ENCODE data around the gene IMMP2L. TPM values are rescaled to one million over a fixed set of nuclear protein-coding genes. Genes with fewer than 3 reads are reported as not detected.

IMMP2L gene
- total and polyA plus RNA-seq, 2 of the 4 experiments (the other 2 are of a cell fraction): 5.8 to 9.3 TPM

GRCh38 chr7:111112439-111112838 lies 449.9 kb downstream of the IMMP2L start:
- Histone ChIP-seq H2BK15ac (ENCODE audit: low read depth, low read length) (peak overlapping the region; percentile 98; the same call in 2 of the 3 replicates), H3K27me3 (ENCODE audit: control insufficient read depth, insufficient read depth, low read length) (no peaks in the 10 kb centered on the region), H3K79me1 (ENCODE audit: low read depth in 1 of 2, low read length in 2 of 2) (0 out of 4 replicates have a peak, but pooled peaks cover 0 to 3% of the 10 kb centered on the region in 2 experiments), H3K27ac (ENCODE audit: insufficient read depth, low read length) (no peak overlapping the region), H3K23ac (ENCODE audit: low read depth, low read length) (peak overlapping the region; percentile 92; the same call in 1 of the 2 replicates), H3K4me2 (ENCODE audit: low read depth, low read length) (peak overlapping the region; percentile 6; the same call in 1 of the 2 replicates), H3K14ac (replicated peaks; ENCODE audit: low read depth, low read length) (peak overlapping the region; percentile 92), H4K20me1 (ENCODE audit: insufficient read depth, low read length) (no peaks in the 10 kb centered on the region), H3K56ac (ENCODE audit: extremely low read depth, insufficient read depth, low read length) (no peak overlapping the region), H3K18ac (ENCODE audit: low read depth, low read length) (peak overlapping the region; percentile 83; the same call in 1 of the 2 replicates), H3K4ac (ENCODE audit: low read depth, low read length) (peak overlapping the region; percentile 91; the same call in 1 of the 2 replicates), H3K9ac (ENCODE audit: low read depth, low read length) (no peak overlapping the region), H2BK120ac (ENCODE audit: low read depth, low read length) (peak overlapping the region; percentile 96), H4K91ac (ENCODE audit: insufficient read depth, low read depth, low read length) (peak overlapping the region; percentile 83), H2AK5ac (ENCODE audit: low read depth, low read length) (peak overlapping the region; percentile 67; the same call in 1 of the 2 replicates), H2BK20ac (ENCODE audit: low read depth, low read length) (peak overlapping the region; percentile 94; the same call in 1 of the 2 replicates), H2AFZ (replicated peaks; ENCODE audit: low read length, poor library complexity) (no peak overlapping the region), H3K4me1 (ENCODE audit: control insufficient read depth, insufficient read depth, low read length) (no peaks in the 10 kb centered on the region; the same call in 1 of the 2 replicates), H2AK9ac (replicated peaks; ENCODE audit: low read depth, low read length, poor library complexity) (no peak overlapping the region), H4K5ac (ENCODE audit: low read depth, low read length) (peak overlapping the region; percentile 64; the same call in 1 of the 2 replicates), H4K8ac (ENCODE audit: low read depth in 2 of 2, low read length in 2 of 2) (peak overlapping the region in 1 of 2 experiments; percentile 90; a peak in 2 of 4 replicates), H3K9me3 (ENCODE audit: control insufficient read depth, insufficient read depth, low read length) (no peaks in the 10 kb centered on the region), H3K9me1 (ENCODE audit: insufficient read depth, low read length) (peaks cover 4% of the 10 kb centered on the region; the same call in 1 of the 2 replicates), H2BK5ac (ENCODE audit: low read depth, low read length, poor library complexity, severe bottlenecking) (peak overlapping the region; percentile 85), H3K36me3 (ENCODE audit: control insufficient read depth, insufficient read depth, low read length) (no peaks in the 10 kb centered on the region), H3K4me3 (ENCODE audit: insufficient read depth, low read depth, low read length) (no peak overlapping the region)
- dilution Hi-C loops (cut with HindIII; ENCODE audit: low sequenced_read_pairs, unreplicated experiment): no loop called here
- ATAC-seq (ENCODE audit: low read depth): peak; percentile 49; the same call in 1 of the 2 replicates
- DNase-seq: peak; percentile 51
- WGBS, 2 experiments (ENCODE audit: extremely low coverage in 2 of 2, insufficient read length in 1 of 2): no CpG with 5 or more reads among the region's 2 CpGs
- CTCF ChIA-PET: no interaction called here
- BruUV-seq (replicated peaks): no TSS peak
- in situ Hi-C loops (cut with MboI; ENCODE audit: low sequenced_read_pairs): no loop called here
- intact Hi-C loops (cut with micrococcal nuclease): no loop called here
- TF ChIP-seq RCOR1 (IDR thresholded peaks at IDR 0.05; ENCODE audit: insufficient replicate concordance, low read length) (no peak), CTCF (conservative IDR thresholded peaks at IDR 0.05; ENCODE audit: low read depth, low read length) (no peak), BHLHE40 (IDR thresholded peaks at IDR 0.05; ENCODE audit: low read depth, low read length) (no peak), CHD1 (IDR thresholded peaks at IDR 0.05; ENCODE audit: low read depth, low read length) (no peak)
- POLR2A ChIA-PET (ENCODE audit: unreplicated experiment): no interaction called here
